ENCODE data around the gene ELP4. TPM values are rescaled to one million over a fixed set of nuclear protein-coding genes. Genes with fewer than 3 reads are reported as not detected.

The ELP4 gene
- total RNA-seq, result 10 to 100 TPM; 13.4 to 19.5 (median 15.9) TPM
- 10 to 100 TPM in 1 of 2 donors, 1 to 10 TPM in 1; 9.8 to 18.3 TPM for polyA plus RNA-seq
- long read RNA-seq, donor 1, full-length matches to known transcripts, result 12 of 14 reads
- long read RNA-seq, donor 1, partial matches to known transcripts, result 2 of 14 reads
- long read RNA-seq, donor 1, other reads (novel, unspliced or antisense), result 0 of 14 reads
- long read RNA-seq, donor 2, full-length matches to known transcripts, result 5 of 6 reads
- long read RNA-seq, donor 2, partial matches to known transcripts, result 0 of 6 reads
- long read RNA-seq, donor 2, other reads (novel, unspliced or antisense), result 1 of 6 reads
- long read RNA-seq, donor 3, full-length matches to known transcripts, result 13 of 25 reads
- long read RNA-seq, donor 3, partial matches to known transcripts, result 11 of 25 reads
- long read RNA-seq, donor 3, other reads (novel, unspliced or antisense), result 1 of 25 reads

- DNase-seq (peak; percentile 92 to 98), ATAC-seq (peak; percentile 100)
- peak within 1 kb of the TSS; percentile 37 to 89 (median 84) for H3K27ac ChIP-seq
- peak within 1 kb of the TSS; percentile 68 to 95 (median 81) for H3K4me3 ChIP-seq
- H3K27me3 ChIP-seq, result no peaks in the 10 kb centered on the region
- TF ChIP-seq CTCF (IDR thresholded peaks at IDR 0.05), result no peak
- intact Hi-C loops (cut with DNase I), result loop anchor here in 1 of 10 donors (10.0 kb wide), 1 partner anchor 665 kb away; no protein-coding TSS in a partner anchor
- 0% methylated on average over 47 of the region's 47 CpGs for WGBS, 2 donors
- H3K36me3 ChIP-seq, result peaks cover 0 to 7% (median 0%) of the 10 kb centered on the region in 9 donors
- no peaks in the 10 kb centered on the region for H3K9me3 ChIP-seq
- peaks cover 0 to 29% (median 24%) of the 10 kb centered on the region in 9 donors for H3K4me1 ChIP-seq
Observed at GRCh38 chr11:31509429-31510345, at the start of gene ELP4, which contains the start of gene IMMP1L. TSS of gene ELP4 (plus strand) at chr11:31509767. CDS start at chr11:31509785, 18 bp downstream. TSS of gene IMMP1L (minus strand) at chr11:31509622. CDS start at chr11:31463276, 46,346 bp downstream.

- DNase-seq (no peak), ATAC-seq (no peak)
- H3K36me3 ChIP-seq, result peaks cover 0 to 39% (median 0%) of the 10 kb centered on the region in 9 donors
- no peak overlapping the region for H3K27ac ChIP-seq
- intact Hi-C loops (cut with DNase I), result loop anchor here in 1 of 10 donors (10.0 kb wide), 1 partner anchor 60 kb away; no protein-coding TSS in a partner anchor
- H3K27me3 ChIP-seq, result no peaks in the 10 kb centered on the region
- H3K4me3 ChIP-seq, result no peak overlapping the region
- no peak for TF ChIP-seq CTCF (IDR thresholded peaks at IDR 0.05)
- peaks cover 0 to 37% (median 14%) of the 10 kb centered on the region in 11 donors for H3K9me3 ChIP-seq
- no peaks in the 10 kb centered on the region for H3K4me1 ChIP-seq
- 98 to 99% methylated on average over 3 of the region's 3 CpGs for WGBS, 2 donors
Observed at GRCh38 chr11:31464436-31464835, 45.1 kb upstream of the ELP4 start.

GRCh38 chr11:31474083-31474482, 35.5 kb upstream of the ELP4 start:
- DNase-seq (no peak), ATAC-seq (no peak)
- intact Hi-C loops (cut with DNase I), result no loop called here
- peaks cover 0 to 2% (median 0%) of the 10 kb centered on the region in 9 donors for H3K36me3 ChIP-seq
- TF ChIP-seq CTCF (IDR thresholded peaks at IDR 0.05), result no peak
- H3K4me1 ChIP-seq, result no peaks in the 10 kb centered on the region
- no peak overlapping the region for H3K4me3 ChIP-seq
- H3K27me3 ChIP-seq, result no peaks in the 10 kb centered on the region
- H3K27ac ChIP-seq, result no peak overlapping the region
- H3K9me3 ChIP-seq, result no peaks in the 10 kb centered on the region
